Cerebellar nuclear complex (tissue), 1 donor: ENCODE data around the gene RALGPS1.
A peak's percentile ranks its signal among the peaks of the same experiment; 100 is the strongest.

Experiments used
- DNase-seq, 2 experiments: peaks; one replicate each; lab custom pipeline; 2025; lab: John Stamatoyannopoulos, UW

Gene RALGPS1

GRCh38 chr9:127098916-127099553, 184.5 kb downstream of the RALGPS1 start:
- no peak for DNase-seq

GRCh38 chr9:127099664-127100063, 185.1 kb downstream of the RALGPS1 start:
- DNase-seq = no peak

- DNase-seq = no peak
Observed at GRCh38 chr9:127102176-127102575, 187.6 kb downstream of the RALGPS1 start.

GRCh38 chr9:127102788-127103187, 188.2 kb downstream of the RALGPS1 start:
- no peak for DNase-seq

GRCh38 chr9:127104581-127105311, 190.2 kb downstream of the RALGPS1 start:
- no peak for DNase-seq

GRCh38 chr9:127105805-127106465, 191.4 kb downstream of the RALGPS1 start:
- DNase-seq = no peak

- DNase-seq = no peak
Observed at GRCh38 chr9:127106466-127106855, 191.9 kb downstream of the RALGPS1 start.

GRCh38 chr9:127107171-127107928, 192.8 kb downstream of the RALGPS1 start:
- no peak for DNase-seq

- DNase-seq = no peak
Observed at GRCh38 chr9:127107929-127108876, 193.6 kb downstream of the RALGPS1 start.

GRCh38 chr9:127109212-127109711, 194.7 kb downstream of the RALGPS1 start:
- no peak for DNase-seq

- DNase-seq = no peak
Observed at GRCh38 chr9:127112056-127112455, 197.5 kb downstream of the RALGPS1 start.

- no peak for DNase-seq
Observed at GRCh38 chr9:127112735-127113161, 198.2 kb downstream of the RALGPS1 start.

- no peak for DNase-seq
Observed at GRCh38 chr9:127113191-127113972, 198.8 kb downstream of the RALGPS1 start.

GRCh38 chr9:127114606-127115005, 200.0 kb downstream of the RALGPS1 start:
- no peak for DNase-seq

- no peak for DNase-seq
Observed at GRCh38 chr9:127116088-127116726, 201.6 kb downstream of the RALGPS1 start.

- DNase-seq = no peak
Observed at GRCh38 chr9:127116957-127117356, 202.4 kb downstream of the RALGPS1 start.

GRCh38 chr9:127117801-127118200, 203.2 kb downstream of the RALGPS1 start:
- no peak for DNase-seq

GRCh38 chr9:127118597-127119319, 204.2 kb downstream of the RALGPS1 start:
- peak in 1 of 2 experiments; percentile 55 for DNase-seq

- DNase-seq = no peak
Observed at GRCh38 chr9:127119320-127119709, 204.7 kb downstream of the RALGPS1 start.
